NCI-H1694 treated with DMSO at 0.1 percent for 48 hours (cell line): ENCODE measurements around the gene CXorf49.
"Not testable (repeated sequence)": the region's sequence is repeated elsewhere in the genome, so short reads cannot be mapped to it uniquely, and the experiment has no call there.

Experiments used
- DNase-seq: peaks from one replicate; lab custom pipeline; 2025; lab: John Stamatoyannopoulos, UW

CXorf49 gene

GRCh38 chrX:71671938-71672337 is 46.1 kb downstream of the CXorf49 start:
- no peak for DNase-seq

GRCh38 chrX:71671043-71671780 is 46.9 kb downstream of the CXorf49 start:
- no peak for DNase-seq

- not testable (repeated sequence) for DNase-seq
These were observed 48.1 kb downstream of the CXorf49 start for GRCh38 chrX:71669947-71670346.

- no peak for DNase-seq
These were observed 48.6 kb downstream of the CXorf49 start for GRCh38 chrX:71669492-71669891.

GRCh38 chrX:71668248-71668595 is 49.9 kb downstream of the CXorf49 start:
- no peak for DNase-seq

- no peak for DNase-seq
These were observed 50.5 kb downstream of the CXorf49 start, which contains the start of gene LOC101059915 for GRCh38 chrX:71667328-71668247. Gene LOC101059915 (plus strand): TSS chrX:71667546.

GRCh38 chrX:71666240-71667223 is 51.6 kb downstream of the CXorf49 start:
- DNase-seq: no peak

- no peak for DNase-seq
These were observed 52.3 kb downstream of the CXorf49 start for GRCh38 chrX:71665747-71666146.

GRCh38 chrX:71664889-71665491 is 53.1 kb downstream of the CXorf49 start:
- DNase-seq: no peak
